ENCODE results near the gene PIK3AP1.

DNA sequence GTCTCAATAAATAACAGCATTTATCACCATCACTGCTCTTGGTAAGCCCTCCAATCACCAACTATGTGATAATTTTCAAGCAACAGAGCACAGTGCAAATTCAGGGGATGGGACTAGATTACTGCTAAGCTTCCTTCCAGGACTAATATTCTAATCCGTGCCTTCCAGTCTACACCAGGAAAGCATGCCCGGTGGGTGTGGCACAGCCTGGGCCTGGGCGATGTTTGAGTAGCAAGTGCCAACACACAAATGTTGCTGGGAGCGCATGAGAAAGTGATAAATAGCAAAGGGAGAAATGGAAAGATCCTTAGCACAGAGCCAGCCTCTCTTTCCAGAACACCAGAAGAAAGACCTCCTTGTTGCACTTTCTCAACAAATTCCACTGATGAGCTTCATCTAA lies 120.0 kb downstream of the PIK3AP1 start:
- TF ChIP-seq, protein P1, sequence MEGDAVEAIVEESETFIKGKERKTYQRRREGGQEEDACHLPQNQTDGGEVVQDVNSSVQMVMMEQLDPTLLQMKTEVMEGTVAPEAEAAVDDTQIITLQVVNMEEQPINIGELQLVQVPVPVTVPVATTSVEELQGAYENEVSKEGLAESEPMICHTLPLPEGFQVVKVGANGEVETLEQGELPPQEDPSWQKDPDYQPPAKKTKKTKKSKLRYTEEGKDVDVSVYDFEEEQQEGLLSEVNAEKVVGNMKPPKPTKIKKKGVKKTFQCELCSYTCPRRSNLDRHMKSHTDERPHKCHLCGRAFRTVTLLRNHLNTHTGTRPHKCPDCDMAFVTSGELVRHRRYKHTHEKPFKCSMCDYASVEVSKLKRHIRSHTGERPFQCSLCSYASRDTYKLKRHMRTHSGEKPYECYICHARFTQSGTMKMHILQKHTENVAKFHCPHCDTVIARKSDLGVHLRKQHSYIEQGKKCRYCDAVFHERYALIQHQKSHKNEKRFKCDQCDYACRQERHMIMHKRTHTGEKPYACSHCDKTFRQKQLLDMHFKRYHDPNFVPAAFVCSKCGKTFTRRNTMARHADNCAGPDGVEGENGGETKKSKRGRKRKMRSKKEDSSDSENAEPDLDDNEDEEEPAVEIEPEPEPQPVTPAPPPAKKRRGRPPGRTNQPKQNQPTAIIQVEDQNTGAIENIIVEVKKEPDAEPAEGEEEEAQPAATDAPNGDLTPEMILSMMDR (conservative IDR thresholded peaks at IDR 0.05; ENCODE audit: low read depth, low read length), result no peak
- no peak for TF ChIP-seq MAZ (IDR thresholded peaks at IDR 0.05; ENCODE audit: borderline replicate concordance, low read depth, low read length)
- TF ChIP-seq POLR2A (IDR thresholded peaks at IDR 0.05; ENCODE audit: low read depth, low read length), result no peak
- TF ChIP-seq, protein P2, sequence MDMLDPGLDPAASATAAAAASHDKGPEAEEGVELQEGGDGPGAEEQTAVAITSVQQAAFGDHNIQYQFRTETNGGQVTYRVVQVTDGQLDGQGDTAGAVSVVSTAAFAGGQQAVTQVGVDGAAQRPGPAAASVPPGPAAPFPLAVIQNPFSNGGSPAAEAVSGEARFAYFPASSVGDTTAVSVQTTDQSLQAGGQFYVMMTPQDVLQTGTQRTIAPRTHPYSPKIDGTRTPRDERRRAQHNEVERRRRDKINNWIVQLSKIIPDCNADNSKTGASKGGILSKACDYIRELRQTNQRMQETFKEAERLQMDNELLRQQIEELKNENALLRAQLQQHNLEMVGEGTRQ (IDR thresholded peaks at IDR 0.05; ENCODE audit: low read depth, low read length), result no peak
- no peak for TF ChIP-seq CHD1 (IDR thresholded peaks at IDR 0.05; ENCODE audit: low read depth, low read length)
- no peak for TF ChIP-seq SMC3 (IDR thresholded peaks at IDR 0.05; ENCODE audit: low read depth, low read length)
- TF ChIP-seq RCOR1 (IDR thresholded peaks at IDR 0.05; ENCODE audit: insufficient replicate concordance, low read length), result no peak
- TF ChIP-seq BHLHE40 (IDR thresholded peaks at IDR 0.05; ENCODE audit: low read depth, low read length), result no peak
- no peak for TF ChIP-seq RFX5 (IDR thresholded peaks at IDR 0.05; ENCODE audit: low read depth, low read length)
- TF ChIP-seq RAD21 (IDR thresholded peaks at IDR 0.05; ENCODE audit: low read length), result no peak
- TF ChIP-seq CEBPB (IDR thresholded peaks at IDR 0.05; ENCODE audit: low read depth, low read length), result no peak
